ENCODE results near the gene ZNF346.
A peak's percentile ranks its signal among the peaks of the same experiment; 100 is the strongest.
"Not testable (repeated sequence)": the region's sequence is repeated elsewhere in the genome, so short reads cannot be mapped to it uniquely, and the experiment has no call there.

Gene ZNF346

GRCh38 chr5:176985516-176985915 lies 37.0 kb upstream of the ZNF346 start:
- no peak for DNase-seq (ENCODE audit: low spot score)
- H3K27me3 ChIP-seq (ENCODE audit: insufficient read depth, poor library complexity, severe bottlenecking) = no peaks in the 10 kb centered on the region
- H3K4me1 ChIP-seq (ENCODE audit: insufficient read depth, poor library complexity, severe bottlenecking) = no peaks in the 10 kb centered on the region
- ATAC-seq (ENCODE audit: low read depth) = no peak
- peaks cover 34% of the 10 kb centered on the region for H3K36me3 ChIP-seq (ENCODE audit: low read depth)
- H3K4me3 ChIP-seq (ENCODE audit: severe bottlenecking) = no peak overlapping the region
- no peaks in the 10 kb centered on the region for H3K9me3 ChIP-seq (ENCODE audit: severe bottlenecking)
- no peak overlapping the region for H3K27ac ChIP-seq (ENCODE audit: poor library complexity, severe bottlenecking)
- TF ChIP-seq CTCF (IDR thresholded peaks at IDR 0.05; ENCODE audit: poor library complexity, severe bottlenecking) = no peak

GRCh38 chr5:176986280-176986679 lies 36.2 kb upstream of the ZNF346 start:
- Histone ChIP-seq H3K27ac (ENCODE audit: poor library complexity, severe bottlenecking) (no peak overlapping the region), H3K4me3 (ENCODE audit: severe bottlenecking) (no peak overlapping the region), H3K27me3 (ENCODE audit: insufficient read depth, poor library complexity, severe bottlenecking) (no peaks in the 10 kb centered on the region), H3K36me3 (ENCODE audit: low read depth) (peaks cover 26% of the 10 kb centered on the region), H3K4me1 (ENCODE audit: insufficient read depth, poor library complexity, severe bottlenecking) (no peaks in the 10 kb centered on the region), H3K9me3 (ENCODE audit: severe bottlenecking) (no peaks in the 10 kb centered on the region)
- ATAC-seq (ENCODE audit: low read depth) = no peak
- no peak for DNase-seq (ENCODE audit: low spot score)
- TF ChIP-seq CTCF (IDR thresholded peaks at IDR 0.05; ENCODE audit: poor library complexity, severe bottlenecking) = no peak

DNA sequence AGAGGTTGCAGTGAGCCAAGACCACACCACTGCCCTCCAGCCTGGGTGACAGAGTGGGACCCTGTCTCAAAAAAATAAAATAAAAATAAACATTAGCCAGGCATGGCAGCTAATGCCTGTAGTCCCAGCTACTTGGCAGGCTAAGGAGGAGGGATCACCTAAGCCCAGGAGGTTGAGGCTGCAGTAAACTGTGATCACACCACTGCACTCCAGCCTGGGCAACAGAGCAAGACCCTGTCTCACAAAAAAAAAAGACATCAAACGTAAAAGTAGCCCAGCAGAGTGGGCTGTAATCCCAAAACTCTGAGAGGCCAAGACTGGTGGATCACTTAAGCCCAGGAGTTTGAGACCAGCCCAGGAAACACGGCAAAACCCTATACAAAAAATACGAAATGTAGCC lies 34.9 kb upstream of the ZNF346 start:
- H3K36me3 ChIP-seq (ENCODE audit: low read depth) = peaks cover 13% of the 10 kb centered on the region
- ATAC-seq (ENCODE audit: low read depth) (no peak), DNase-seq (ENCODE audit: low spot score) (no peak)
- no peak overlapping the region for H3K27ac ChIP-seq (ENCODE audit: poor library complexity, severe bottlenecking)
- H3K27me3 ChIP-seq (ENCODE audit: insufficient read depth, poor library complexity, severe bottlenecking) = no peaks in the 10 kb centered on the region
- H3K4me3 ChIP-seq (ENCODE audit: severe bottlenecking) = no peak overlapping the region
- no peak for TF ChIP-seq CTCF (IDR thresholded peaks at IDR 0.05; ENCODE audit: poor library complexity, severe bottlenecking)
- no peaks in the 10 kb centered on the region for H3K4me1 ChIP-seq (ENCODE audit: insufficient read depth, poor library complexity, severe bottlenecking)
- H3K9me3 ChIP-seq (ENCODE audit: severe bottlenecking) = no peaks in the 10 kb centered on the region

DNA sequence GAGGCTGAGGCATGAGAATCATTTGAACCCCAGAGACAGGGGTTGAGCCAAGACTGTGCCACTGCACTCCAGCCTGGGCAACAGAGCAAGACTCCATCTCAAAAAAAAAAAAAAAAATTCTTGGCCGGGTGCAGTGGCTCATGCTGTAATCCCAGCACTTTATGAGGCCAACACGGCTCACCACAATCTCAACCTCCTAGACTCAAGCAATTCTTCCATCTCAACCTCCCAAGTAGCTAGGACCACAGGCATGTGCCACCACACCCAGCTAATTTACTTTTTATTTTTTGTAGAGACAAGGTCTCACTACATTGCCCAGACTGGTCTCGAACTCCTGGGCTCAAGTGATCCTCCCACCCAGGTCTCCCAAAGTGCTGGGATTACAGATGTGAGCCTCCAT lies 29.4 kb upstream of the ZNF346 start:
- not testable (repeated sequence) for H3K27ac ChIP-seq (ENCODE audit: poor library complexity, severe bottlenecking); DNase-seq (ENCODE audit: low spot score); H3K36me3 ChIP-seq (ENCODE audit: low read depth); H3K27me3 ChIP-seq (ENCODE audit: insufficient read depth, poor library complexity, severe bottlenecking); ATAC-seq (ENCODE audit: low read depth); H3K4me3 ChIP-seq (ENCODE audit: severe bottlenecking); H3K9me3 ChIP-seq (ENCODE audit: severe bottlenecking)
- H3K4me1 ChIP-seq (ENCODE audit: insufficient read depth, poor library complexity, severe bottlenecking) = peaks cover 13% of the 10 kb centered on the region

DNA sequence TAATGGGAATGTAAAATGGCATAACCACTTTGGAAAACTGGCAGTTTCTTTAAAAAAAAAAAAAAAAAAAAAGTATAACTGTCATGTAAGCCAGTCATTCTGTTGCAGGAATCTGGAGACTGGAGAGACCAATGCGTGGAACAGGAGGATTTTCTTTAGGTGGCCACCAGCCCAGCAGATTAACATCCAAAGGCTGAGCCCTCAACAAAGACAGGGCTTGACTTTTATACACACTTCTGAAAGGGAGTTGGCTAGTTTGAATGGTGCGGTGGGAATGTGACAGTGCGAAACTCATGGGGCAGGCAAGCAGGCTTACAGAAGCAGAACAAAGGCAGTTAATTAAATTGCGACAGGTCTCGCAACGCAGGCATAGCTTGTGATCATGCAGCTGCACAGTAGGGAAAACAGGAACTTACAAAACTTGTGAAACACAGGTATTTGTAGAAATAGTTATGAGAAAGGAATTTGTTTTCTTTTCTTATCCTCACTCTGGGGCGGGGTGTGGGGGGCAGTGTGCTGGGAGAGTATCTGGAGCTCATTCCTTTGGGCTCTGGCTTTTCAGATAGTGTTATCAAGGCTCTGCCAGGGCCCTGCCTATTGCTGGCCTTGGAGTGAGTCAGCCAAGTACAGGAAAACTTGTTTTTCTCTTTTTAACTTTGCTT lies 27.9 kb upstream of the ZNF346 start:
- no peak for TF ChIP-seq CTCF (IDR thresholded peaks at IDR 0.05; ENCODE audit: poor library complexity, severe bottlenecking)
- ATAC-seq (ENCODE audit: low read depth) (peak; percentile 40), DNase-seq (ENCODE audit: low spot score) (no peak)
- Histone ChIP-seq H3K36me3 (ENCODE audit: low read depth) (peaks cover 9% of the 10 kb centered on the region; the same call in 1 of the 2 replicates), H3K27me3 (ENCODE audit: insufficient read depth, poor library complexity, severe bottlenecking) (no peaks in the 10 kb centered on the region), H3K4me3 (ENCODE audit: severe bottlenecking) (no peak overlapping the region), H3K9me3 (ENCODE audit: severe bottlenecking) (no peaks in the 10 kb centered on the region), H3K4me1 (ENCODE audit: insufficient read depth, poor library complexity, severe bottlenecking) (peaks cover 13% of the 10 kb centered on the region), H3K27ac (ENCODE audit: poor library complexity, severe bottlenecking) (peak overlapping the region; percentile 29)

Measured in RWPE2 (cell line).